GM18498 (cell line): ENCODE data around the gene PLCZ1.

Source experiments
- ATAC-seq: cut with Tn5 transposase; IDR thresholded peaks from one replicate; pipeline ENCODE4 v1.9.1; 2021; ENCODE audit warnings: mild to moderate bottlenecking, moderate library complexity; ENCODE audit not compliant: unreplicated experiment

The PLCZ1 gene

DNA sequence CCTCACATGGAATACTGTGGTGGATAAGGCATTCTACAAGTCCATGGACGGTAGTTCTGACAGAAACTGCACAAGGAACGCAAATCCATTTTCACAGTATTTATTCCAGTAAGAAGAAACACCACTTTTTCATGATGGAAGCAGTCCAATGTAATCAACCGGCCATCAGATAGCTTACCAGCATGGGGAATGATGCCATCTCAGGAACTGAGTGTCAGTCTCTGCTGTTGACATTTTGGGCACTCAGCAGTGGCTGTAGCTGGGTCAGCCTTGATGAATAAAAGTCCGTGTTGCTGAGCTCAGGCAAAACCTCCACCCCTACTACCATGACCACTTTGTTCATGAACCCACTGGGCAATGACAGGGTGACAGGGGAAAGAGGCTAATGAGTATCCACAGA is 103.4 kb downstream of the PLCZ1 start:
- ATAC-seq = no peak
